Fibroblast of lung (primary cell): ENCODE measurements around the gene PPA1.

Source experiments
- CTCF ChIP-seq, 2 donors: IDR thresholded peaks in 1 of 2; conservative IDR thresholded peaks in 1 of 2; 1 replicate in 1 of 2; 2 replicates in 1 of 2; pipeline ENCODE4 v1.5.1; 2011 to 2012; ENCODE audit warnings: low read length in 2 of 2, control low read depth in 1 of 2, inconsistent platforms in 1 of 2, low read depth in 1 of 2, mild to moderate bottlenecking in 1 of 2
- EZH2 ChIP-seq: IDR thresholded peaks from 2 replicates; pipeline ENCODE4 v1.5.1; 2012; ENCODE audit warnings: low read length, control low read depth, mild to moderate bottlenecking; ENCODE audit errors: missing control alignments

GRCh38 chr10:70166394-70166793 is 66.8 kb downstream of the PPA1 start:
- no peak for TF ChIP-seq CTCF (conservative IDR thresholded peaks at IDR 0.05 in 1 of 2, IDR thresholded peaks at IDR 0.05 in 1 of 2; ENCODE audit: low read depth in 1 of 2, low read length in 2 of 2)
- TF ChIP-seq EZH2, result no peak
